ENCODE measurements around the gene PRRG1.
"Not testable (repeated sequence)": the region's sequence is repeated elsewhere in the genome, so short reads cannot be mapped to it uniquely, and the experiment has no call there.

The PRRG1 gene

DNA sequence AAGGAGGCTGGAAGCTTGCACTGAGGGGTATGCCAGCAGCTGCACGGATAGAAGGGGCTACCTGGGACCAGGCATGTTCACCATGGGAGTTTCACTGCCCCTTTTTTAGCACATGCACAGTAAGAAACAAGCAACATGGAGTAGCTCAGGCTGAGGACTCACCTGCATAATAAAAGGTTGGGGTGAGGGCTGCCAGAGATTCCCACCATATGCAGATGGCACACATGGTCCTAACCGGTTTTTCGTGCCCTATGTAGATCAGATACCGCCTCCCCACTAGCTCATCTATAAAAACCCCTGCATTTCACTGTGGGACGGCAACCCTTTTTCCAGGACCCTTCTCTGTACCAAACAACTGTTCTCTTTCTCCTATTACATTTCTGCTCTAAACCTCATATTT, 125.3 kb downstream of the PRRG1 start:
- DNase-seq, result no peak

DNA sequence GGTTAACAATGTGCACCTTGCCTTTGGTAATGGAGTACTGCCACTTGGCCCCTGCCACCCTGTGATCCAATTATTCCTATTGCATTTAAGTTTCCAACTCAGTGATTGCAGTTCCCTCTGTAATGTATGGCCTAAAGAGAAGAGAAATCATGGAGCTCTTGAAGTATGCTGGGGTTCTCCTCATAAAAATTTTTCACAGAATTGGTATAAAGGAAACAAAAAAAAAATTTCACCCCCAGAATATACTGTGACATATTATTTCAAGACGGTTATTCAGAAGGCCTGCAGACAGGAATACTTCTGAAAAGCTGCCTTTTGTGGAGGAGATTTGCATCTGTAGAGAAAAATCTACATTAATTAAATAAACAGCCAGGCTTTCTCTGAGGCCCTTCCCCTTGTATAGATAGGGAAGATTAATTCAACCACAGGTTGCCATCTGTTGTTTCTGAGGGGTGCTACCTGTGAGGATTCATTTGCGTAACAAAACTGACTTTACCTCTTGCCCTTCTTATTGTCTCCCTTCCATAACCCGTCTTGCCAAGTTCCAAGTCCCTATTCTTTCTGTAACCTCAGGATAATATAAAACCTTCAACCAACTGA, 127.5 kb downstream of the PRRG1 start:
- DNase-seq, result no peak

DNA sequence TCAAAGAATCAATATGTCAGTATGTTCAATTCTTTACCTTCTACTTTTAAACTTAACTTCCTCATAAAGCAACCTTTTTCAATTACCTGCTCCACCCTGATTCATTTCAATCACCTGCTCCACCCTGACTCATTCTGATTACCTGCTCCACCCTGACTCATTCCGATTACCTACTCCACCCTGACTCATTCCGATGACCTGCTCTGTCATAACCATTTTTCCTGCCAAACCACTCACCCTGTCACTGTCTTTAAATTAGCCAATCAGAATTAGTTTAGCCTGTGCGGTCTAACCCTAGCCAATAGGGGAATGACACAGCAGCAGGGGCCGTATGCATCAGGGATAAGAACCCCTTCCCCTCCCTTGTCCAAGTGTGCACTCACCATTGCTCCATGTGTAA, 135.2 kb downstream of the PRRG1 start:
- DNase-seq, result not testable (repeated sequence)

DNA sequence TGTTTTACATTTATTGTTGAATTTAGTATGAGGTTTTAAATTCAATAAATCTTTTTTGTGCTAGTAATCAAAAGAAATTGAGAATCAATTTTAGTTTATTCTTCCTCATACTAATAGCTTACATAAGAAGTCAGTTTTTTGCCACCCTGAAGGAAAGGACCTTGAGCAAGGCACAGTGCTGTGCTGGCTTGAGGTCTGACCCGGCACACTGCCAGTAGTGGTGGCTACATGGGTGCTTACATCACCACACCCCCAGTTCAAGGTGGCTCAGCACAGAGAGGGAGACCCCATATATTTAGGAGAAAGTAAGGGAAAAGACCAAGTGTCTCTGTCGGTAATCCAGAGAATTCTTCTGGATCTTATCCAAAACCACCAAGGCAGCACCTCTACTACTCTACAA, 136.3 kb downstream of the PRRG1 start:
- DNase-seq, result no peak

DNA sequence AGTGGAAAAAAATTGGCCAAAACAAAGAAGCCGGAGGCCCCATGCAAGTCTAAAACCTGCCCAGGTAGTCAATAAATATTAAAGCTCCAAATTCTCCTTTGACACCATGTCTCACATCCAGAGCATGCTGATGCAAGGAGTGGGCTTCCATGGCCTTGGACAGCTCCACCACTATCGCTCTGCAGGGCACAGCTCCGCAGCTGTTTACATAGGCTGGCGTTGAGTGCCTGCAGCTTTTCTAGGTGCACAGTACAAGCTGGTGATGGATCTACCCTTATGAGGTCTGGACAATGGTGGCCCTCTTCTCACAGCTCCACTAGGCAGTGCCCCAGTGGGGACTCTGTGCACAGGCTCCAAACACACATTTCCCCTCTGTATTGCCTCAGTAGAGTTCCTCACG, 138.1 kb downstream of the PRRG1 start:
- DNase-seq, result no peak

DNA sequence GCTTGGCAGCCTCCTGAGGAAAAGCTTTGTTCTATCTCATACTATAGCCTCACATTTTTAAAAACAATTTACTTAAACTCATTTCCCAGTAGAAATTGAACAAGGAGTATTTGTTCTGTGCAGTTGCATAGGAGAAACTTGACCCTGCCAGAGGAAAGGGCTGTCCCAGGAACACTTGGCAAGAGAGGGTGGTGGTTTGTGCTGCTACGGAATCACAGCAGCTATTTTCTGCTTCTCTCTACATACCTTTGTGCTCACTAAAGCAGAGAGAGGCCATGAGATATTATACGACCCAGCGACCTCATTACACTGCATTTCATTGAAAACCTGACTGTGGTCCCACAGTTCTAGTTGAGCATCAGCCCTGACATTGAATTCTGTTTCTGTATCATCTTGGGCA, 139.2 kb downstream of the PRRG1 start:
- no peak for DNase-seq

DNA sequence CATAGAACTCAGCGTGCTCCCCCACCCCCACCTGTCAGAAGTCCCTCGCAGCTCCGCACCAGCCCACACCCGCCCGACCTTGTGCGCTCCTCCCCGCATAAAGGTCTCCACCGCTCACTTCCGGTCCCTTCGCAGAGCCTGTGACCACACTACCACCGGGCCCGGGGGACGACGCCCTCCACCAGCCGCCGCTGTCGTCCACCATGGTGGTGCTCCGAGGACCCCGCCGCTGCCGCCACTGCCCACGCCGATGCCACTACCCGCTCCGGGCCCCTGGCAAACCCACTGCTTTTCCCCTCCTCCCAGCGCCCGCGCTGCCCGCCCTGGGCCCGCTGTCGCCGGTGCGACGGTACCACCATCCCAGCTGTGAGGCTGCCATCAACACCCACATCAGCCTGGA, 142.5 kb downstream of the PRRG1 start:
- no peak for DNase-seq

DNA sequence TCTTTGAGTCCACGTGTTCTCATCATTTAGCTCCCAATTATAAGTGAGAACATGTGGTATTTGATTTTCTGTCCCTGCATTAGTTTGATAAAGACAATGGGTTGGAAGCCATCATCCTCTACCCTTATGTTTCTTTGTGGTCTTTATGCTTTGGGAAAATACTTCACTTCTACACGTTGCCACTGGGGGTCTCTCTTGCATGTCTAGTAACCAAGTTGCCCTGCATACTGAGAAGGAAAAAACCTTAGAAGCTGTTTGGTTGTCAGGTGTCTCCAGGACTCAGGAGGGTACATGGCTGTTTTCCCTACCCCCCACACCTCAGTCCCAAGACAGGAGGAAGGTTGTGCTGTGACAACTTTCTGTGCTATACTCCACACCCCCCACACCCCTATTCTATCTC, 146.6 kb downstream of the PRRG1 start:
- DNase-seq, result not testable (repeated sequence)

DNA sequence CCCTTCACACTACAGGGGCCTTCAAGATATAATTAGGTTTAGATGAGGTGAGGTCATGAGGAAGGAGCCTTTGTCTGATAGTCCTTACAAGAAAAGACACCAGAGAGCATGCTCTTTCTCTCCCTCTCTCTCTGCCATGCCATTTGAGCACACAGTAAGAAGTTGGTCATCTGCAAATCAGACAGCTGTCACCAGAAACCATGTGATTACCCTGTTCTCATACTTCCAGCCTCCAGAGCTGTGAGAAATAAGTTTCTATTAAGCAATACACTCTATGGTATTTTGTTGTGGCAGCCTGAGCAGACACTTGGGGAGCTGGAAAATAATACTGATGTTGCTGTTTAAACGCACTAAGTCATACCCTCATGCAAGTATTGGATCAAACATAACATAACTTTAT, 148.0 kb downstream of the PRRG1 start:
- not testable (repeated sequence) for DNase-seq

DNA sequence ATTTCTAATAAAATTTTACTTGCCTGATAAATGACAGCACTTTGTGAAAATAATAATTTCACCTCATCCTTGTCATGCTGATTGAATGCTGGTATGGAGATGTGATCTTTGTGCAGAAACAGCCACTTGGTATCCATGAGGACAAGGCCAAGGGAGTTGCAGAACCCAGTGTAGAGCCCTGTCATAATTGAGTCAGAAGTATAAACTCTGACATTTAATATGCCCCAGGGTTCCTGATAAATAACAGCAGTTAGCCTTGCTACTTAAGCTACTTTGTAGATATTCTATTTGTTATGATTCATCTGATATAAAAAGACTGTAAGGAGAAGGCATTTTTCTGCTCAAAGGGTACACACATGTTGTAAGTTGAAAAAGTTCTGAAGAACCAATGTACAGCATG, 149.2 kb downstream of the PRRG1 start:
- not testable (repeated sequence) for DNase-seq

DNA sequence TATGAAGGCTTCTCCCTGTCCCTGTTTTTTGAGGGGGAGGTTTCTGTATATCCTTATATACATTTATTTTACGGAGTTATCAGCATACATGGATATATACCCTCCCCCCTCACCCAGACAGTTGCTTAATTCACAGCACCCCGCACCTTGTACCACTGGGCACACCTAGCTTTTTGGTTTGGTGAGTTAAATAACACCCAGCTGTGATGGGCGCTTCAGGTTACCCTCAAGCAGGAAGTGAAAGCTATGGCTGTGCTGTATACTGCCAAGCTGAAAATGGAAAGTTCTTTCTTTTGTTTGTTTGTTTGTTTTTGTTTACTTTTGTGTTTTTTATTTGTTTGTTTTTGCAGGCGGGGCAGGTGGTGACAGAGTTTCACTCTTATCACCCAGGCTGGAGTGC, 150.5 kb downstream of the PRRG1 start:
- not testable (repeated sequence) for DNase-seq

DNA sequence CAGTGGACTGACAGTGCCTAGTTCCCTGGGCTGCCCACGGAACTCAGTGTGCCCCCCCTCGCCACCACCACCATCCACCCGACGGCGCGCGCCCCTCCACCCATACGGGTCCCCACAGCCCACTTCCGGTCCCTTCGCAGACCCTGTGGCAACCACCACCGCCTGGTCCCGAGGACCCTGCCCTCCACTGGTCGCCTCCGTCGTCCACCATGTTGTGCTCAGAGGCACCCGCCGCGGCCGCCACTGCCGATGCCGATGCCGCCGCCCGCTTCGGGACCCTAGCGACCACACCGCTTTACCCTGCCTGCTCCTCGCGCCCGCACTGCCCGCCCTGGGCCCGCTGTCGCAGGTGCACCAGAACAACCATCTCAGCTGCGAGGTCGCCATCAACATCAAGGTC, 155.8 kb downstream of the PRRG1 start:
- no peak for DNase-seq

Measured in NCI-H748 treated with DMSO at 0.1 percent for 48 hours (cell line).